GM12801 (cell line): ENCODE data around the gene SMU1.

Source experiments
- CTCF ChIP-seq: IDR thresholded peaks from one replicate; pipeline ENCODE4 v1.5.1; 2011; ENCODE audit warnings: control low read depth; ENCODE audit not compliant: insufficient read length; ENCODE audit errors: extremely low read depth

Gene SMU1

GRCh38 chr9:33109850-33110595 lies 33.5 kb upstream of the SMU1 start:
- TF ChIP-seq CTCF, result no peak

- no peak for TF ChIP-seq CTCF
Measured at GRCh38 chr9:33109097-33109496, 32.6 kb upstream of the SMU1 start.

GRCh38 chr9:33108472-33108871 lies 32.0 kb upstream of the SMU1 start:
- no peak for TF ChIP-seq CTCF

- no peak for TF ChIP-seq CTCF
Measured at GRCh38 chr9:33107762-33108161, 31.3 kb upstream of the SMU1 start.

GRCh38 chr9:33106827-33107621 lies 30.6 kb upstream of the SMU1 start:
- TF ChIP-seq CTCF, result no peak

- no peak for TF ChIP-seq CTCF
Measured at GRCh38 chr9:33106372-33106771, 29.9 kb upstream of the SMU1 start.

- TF ChIP-seq CTCF, result no peak
Measured at GRCh38 chr9:33105959-33106358, 29.5 kb upstream of the SMU1 start.
